DMS53 treated with DMSO at 0.1 percent for 48 hours (cell line): ENCODE results near the gene PKN1.
"Not testable (repeated sequence)": the region's sequence is repeated elsewhere in the genome, so short reads cannot be mapped to it uniquely, and the experiment has no call there.

ENCODE experiments used
- DNase-seq: peaks from one replicate; lab custom pipeline; 2025; ENCODE audit not compliant: unreplicated experiment; lab: John Stamatoyannopoulos, UW

The PKN1 gene

GRCh38 chr19:14479975-14480699, 47.0 kb downstream of the PKN1 start:
- no peak for DNase-seq

DNA sequence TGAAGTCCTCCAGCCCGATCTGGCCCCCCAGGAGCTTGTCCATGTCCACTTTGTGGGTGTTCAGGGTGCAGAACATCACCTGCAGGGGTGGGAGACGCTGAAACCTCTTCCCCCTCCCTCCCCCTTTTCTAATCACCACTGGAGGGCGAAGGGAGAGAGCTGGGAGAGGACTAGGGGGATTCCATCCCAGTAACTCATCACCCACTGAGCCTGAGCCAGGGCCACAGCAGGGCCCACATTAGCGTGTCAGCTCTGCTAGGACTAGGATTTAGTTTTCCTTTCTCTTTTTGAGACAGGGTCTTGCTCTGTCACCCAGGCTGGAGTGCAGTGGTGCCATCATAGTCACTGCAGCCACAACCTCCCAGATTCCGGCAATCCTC, 47.6 kb downstream of the PKN1 start:
- DNase-seq = no peak

DNA sequence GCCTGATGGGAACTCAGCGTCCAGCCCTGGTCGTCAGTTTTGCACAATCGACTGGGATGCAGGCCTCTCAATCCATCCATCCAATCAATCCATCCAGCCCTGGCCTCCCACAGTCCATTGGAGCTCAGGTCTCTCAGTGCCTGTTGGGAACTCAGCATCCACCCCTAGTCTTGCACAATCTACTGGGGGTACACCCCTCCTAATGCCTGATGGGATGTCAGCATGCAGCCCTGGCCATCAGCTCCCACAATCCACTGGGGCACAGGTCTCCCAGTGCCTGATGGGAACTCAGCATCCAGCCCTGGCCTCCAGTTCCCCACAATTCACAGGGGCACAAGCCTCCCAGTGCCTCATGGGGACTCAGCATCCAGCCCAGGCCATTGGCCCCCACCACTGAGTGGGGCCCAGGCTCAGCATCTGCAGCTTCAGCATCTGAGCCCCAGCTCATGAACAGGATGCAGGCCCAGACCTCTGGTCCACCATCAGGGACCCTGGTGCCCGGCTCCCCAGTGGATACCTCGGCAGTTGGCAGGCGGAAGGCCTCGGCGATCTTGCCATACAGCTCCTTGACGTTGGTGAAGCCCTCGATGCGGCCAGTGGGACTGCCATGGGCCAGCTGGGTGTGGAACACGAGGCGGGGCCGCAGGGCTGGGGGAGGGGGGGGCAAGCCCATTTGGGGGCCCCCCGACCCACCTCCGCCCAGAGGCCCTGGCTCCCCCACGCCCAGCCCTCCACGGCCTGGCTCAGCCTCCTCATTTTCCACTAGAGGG, 49.3 kb downstream of the PKN1 start:
- no peak for DNase-seq

DNA sequence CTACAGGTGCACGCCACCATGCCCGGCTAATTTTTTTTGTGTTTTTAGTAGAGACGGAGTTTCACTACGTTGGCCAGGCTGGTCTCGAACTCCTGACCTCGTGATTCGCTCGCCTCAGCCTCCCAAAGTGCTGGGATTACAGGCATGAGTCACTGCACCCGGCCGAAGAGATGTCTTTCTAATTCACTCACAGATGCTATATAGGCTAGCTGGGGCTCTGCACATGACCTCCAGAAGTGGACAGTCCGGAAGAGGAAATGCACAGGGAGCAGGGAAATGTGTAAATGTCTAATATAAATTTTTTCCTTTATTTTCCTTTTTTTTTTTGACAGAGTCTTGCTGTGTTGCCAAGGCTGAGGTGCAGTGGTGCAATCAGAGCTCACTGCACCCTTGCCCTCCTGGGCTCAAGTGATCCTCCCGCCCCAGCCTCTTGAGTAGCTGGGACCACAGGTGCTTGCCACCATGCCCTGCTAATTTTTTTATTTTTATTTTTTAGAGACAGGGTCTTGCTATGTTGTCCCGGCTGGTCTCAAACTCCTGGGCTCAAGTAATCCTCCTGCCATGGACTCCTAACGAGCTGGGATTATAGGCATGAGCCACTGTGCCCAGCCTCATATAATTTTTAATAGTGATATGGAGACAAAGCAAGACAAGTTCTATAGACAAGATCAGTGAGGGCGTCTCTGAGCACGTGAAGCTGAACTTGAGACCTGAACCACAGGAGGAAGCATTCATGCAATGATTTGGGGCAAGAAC, 54.4 kb downstream of the PKN1 start:
- no peak for DNase-seq

- DNase-seq = no peak
These were observed 59.7 kb downstream of the PKN1 start for GRCh38 chr19:14492756-14493337.

DNA sequence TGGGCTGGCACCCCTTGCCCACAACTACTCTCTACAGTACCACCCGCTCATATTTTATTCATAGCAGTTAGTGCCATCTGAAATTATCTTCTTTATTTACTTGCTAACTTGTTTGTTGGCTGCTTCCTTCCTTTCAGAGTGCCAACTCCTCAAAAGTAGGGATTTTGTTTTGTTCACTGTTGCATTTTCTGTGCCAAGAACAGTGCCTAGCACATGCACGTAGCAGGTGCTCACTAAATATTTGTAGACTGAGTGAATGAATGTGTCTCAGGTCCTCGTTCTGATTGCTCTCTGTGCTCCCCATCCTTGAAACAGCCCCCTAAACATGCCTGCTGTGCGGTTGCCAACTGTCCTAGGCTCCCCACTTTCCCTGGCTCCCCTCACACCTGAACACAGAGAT, 61.3 kb downstream of the PKN1 start:
- DNase-seq = no peak

GRCh38 chr19:14494910-14495671, 62.0 kb downstream of the PKN1 start:
- no peak for DNase-seq

GRCh38 chr19:14495672-14496028, 62.5 kb downstream of the PKN1 start:
- no peak for DNase-seq

- peak; percentile 89 for DNase-seq
These were observed 63.1 kb downstream of the PKN1 start, which contains the start of gene GIPC1 for GRCh38 chr19:14496029-14496833. GIPC1 (minus strand) TSS chr19:14496127; CDS start chr19:14482976, 13,151 bp downstream.

GRCh38 chr19:14496834-14497227, 63.7 kb downstream of the PKN1 start:
- no peak for DNase-seq

DNA sequence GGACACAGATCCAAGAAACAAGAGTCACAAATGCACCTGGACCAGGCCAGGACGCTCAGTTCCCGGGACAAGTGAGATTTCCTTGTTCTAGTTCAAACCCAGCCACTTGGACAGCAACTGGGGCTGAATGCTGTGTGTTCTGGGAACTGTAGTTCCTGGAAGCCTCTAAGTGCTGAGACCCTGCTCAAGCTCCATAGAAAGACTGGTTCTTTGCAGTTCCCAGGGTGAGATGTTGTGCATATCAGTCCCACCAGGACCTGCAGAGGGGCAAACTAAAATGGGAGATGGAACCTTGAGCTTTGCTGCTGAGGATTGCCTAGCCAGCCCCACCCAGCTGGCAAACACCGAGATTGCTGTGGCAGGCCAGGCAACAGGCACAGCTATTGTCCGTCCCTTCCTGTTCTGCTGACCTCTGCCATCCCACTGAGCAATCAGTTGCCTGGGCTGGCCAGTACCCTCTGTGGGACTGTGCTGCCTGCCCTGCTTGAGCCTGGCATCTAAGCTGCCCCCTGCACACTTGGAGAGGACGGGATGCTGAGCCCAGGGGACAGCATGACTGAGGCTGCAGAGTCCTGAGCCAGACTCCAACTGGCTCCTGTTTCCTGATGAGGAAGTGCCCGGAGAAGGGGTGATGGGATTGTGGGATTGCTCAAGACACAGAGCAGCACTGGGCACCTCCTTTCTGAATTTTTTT, 64.3 kb downstream of the PKN1 start:
- no peak for DNase-seq

DNA sequence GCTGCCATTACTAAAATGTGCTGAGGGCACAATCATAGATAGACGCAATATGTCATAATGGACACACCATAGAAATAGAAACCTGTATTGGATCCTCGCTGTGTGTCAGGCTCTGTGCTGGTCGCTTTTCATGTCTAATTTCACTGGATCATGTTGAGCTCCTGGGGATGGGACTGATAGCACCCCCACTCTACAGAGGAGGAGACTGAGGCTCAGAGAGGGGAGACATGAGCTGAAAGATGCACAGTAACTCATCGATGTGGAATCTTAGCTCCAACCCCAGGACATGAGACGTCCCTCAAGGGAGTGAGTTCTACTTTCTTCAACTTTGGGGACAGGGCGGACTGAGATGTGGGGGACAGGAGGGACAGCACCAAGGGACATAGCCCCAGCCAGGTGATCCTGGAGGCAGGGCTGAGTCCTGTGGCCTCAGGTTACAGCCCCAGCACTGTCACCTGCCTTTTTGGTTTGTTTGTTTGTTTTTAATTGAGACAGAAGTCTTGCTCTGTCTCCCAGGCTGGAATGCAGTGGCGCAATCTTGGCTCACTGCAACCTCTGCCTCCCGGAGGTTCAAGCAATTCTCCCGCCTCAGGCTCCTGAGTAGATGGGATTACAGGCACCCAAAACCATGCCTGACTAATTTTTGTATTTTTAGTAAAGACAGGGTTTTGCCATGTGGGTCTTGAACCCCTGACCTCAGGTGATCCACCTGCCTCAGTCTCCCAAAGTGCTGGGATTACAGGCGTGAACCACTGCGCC, 69.4 kb downstream of the PKN1 start:
- DNase-seq = no peak

DNA sequence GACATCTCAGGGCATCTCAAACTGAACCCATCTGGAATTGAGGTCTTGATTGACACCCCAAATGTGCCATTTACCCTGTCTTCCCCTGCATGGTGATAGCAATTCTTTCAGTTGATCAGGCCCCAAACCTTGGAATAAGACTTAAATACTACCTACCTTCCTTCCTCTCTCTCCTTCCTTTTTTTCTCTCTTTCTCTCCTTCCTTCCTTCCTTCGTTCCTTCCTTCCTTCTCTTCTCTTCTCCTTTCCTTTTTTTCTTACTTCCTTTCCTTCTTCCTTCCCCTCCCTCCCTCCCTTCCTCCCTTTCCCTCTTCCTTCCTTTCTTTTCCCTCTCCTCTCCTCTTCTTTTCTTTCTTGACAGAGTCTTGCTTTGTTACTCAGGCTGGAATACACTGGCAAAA, 70.2 kb downstream of the PKN1 start:
- no peak for DNase-seq

GRCh38 chr19:14504575-14504974, 71.5 kb downstream of the PKN1 start:
- not testable (repeated sequence) for DNase-seq

- no peak for DNase-seq
These were observed 72.6 kb downstream of the PKN1 start for GRCh38 chr19:14505488-14506239.

DNA sequence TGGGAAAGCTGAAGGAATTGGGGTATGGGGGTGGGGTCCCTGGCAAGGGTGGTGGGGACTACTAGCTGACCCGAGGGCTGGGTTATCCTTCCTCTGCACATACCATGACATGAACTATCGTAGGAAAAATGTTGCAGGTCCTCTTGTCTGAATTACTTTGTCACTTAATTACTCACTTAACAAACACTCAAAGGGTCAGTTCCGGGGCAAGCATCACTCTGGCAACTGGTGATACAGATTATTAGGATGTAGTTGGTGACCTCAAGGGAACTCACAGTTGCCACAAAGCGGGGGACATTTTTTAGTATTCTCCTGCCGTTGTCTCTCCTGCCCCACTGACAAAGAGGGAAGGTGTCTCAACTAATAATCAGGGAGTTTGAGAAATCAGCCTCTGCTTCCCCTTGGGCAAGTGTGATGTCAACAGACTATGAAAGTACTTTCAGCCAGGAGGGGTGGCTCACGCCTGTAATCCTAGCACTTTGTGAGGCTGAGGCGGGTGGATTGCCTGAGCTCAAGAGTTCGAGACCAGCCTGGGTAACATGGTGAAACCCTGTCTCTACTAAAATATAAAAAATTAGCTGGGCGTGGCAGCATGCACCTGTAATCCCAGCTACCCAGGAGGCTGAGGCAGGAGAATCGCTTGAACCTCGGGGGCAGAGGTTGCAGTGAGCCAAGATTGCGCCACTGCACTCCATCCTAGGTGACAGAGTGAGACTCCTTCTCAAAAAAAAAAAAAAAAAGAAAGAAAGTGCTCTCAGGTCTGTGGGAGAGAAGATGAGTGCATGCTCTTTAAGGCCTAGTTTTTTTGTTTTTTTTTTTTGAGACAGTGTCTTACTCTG, 74.8 kb downstream of the PKN1 start:
- DNase-seq = peak; percentile 19
